ENCODE data around the gene FOXN3.

GRCh38 chr14:89117012-89117411 is 300.0 kb downstream of the FOXN3 start:
- no peak for TF ChIP-seq EZH2 (IDR thresholded peaks at IDR 0.05)
- TF ChIP-seq POLR2AphosphoS5 (IDR thresholded peaks at IDR 0.05; ENCODE audit: borderline replicate concordance, low read depth, low read length) = no peak

Measured in SK-N-MC (cell line).